ENCODE data around the gene MZT2B.
"Not testable (repeated sequence)": the region's sequence is repeated elsewhere in the genome, so short reads cannot be mapped to it uniquely, and the experiment has no call there.

The MZT2B gene

DNA sequence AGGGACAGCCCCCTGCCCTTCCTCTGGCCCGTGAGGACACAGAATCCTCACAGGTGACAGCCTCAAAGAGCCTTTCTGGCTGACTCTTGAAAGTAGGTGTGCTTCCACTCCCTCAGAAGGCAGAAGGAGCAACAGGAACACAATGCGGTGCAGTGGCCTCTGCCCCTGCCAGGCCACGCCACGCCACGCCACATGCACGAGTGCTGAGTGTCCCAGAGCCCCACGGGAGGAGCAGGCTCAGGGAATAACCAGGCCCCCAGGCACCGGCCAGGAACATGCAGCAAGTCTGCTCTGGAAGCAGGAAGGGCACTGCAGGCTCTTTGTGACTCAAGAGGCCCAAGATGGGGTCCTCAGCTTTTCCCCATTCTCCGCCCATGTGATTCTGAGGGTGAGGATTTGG is 19.1 kb upstream of the MZT2B start:
- no peak for DNase-seq (ENCODE audit: low read depth)
- TF ChIP-seq, protein P1, sequence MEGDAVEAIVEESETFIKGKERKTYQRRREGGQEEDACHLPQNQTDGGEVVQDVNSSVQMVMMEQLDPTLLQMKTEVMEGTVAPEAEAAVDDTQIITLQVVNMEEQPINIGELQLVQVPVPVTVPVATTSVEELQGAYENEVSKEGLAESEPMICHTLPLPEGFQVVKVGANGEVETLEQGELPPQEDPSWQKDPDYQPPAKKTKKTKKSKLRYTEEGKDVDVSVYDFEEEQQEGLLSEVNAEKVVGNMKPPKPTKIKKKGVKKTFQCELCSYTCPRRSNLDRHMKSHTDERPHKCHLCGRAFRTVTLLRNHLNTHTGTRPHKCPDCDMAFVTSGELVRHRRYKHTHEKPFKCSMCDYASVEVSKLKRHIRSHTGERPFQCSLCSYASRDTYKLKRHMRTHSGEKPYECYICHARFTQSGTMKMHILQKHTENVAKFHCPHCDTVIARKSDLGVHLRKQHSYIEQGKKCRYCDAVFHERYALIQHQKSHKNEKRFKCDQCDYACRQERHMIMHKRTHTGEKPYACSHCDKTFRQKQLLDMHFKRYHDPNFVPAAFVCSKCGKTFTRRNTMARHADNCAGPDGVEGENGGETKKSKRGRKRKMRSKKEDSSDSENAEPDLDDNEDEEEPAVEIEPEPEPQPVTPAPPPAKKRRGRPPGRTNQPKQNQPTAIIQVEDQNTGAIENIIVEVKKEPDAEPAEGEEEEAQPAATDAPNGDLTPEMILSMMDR (IDR thresholded peaks at IDR 0.05; ENCODE audit: low read length, missing control alignments): no peak

DNA sequence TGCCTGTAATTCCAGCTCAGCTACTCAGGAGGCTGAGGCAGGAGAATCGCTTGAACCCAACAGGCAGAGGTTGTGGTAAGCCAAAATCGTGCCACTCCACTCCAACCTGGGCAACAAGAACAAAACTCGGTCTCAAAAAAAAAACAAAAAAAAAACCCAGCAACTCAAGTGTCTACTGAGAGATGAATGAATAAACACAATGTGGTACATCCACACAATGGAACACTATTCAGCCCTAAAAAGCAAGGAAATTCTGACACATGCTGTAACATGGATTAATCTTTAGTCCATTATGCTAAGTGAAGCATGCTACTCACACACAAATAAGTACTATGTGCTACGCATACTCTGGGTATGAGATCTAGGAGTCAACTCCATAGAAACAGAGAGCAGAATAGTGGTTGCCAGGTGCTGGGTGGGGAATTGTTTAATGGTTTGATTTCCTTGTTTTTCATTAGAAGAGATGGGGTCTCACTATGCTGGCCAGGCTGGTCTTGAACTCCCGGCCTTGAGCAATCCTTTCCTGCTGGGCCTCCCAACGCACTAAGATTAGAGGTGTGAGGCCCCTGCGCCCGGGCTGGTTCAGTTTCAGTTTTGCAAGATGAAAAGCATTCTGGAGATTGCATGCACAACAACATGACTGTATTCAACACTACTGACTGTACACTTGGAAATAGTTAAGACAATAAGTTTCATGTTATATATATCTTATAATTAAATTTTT is 16.6 kb upstream of the MZT2B start:
- no peak for DNase-seq (ENCODE audit: low read depth)

More for the DNA sequence above, 19.1 kb upstream of the MZT2B start:
- H3K4me3 ChIP-seq (replicated peaks; ENCODE audit: low read depth, low read length): no peak overlapping the region

DNA sequence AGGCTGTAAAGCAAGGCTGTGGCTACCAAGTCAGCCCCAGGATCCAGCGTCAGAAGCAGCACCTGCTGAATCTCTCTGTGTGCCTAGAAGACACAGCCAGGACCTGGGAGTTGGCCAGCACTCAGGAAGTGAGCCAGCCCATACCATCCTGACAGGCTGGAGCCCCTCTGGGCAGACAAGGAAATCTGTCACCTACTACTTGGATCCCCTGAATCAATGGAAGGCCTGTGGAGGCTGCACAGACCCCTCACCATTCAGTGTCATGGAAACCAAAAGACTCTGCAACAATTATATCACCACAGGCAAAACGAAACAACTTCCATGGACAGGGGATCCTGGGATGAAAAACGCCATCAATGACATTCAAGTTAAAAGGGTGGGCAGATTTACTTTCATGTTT is 15.5 kb upstream of the MZT2B start:
- not testable (repeated sequence) for H3K4me3 ChIP-seq (replicated peaks; ENCODE audit: low read depth, low read length); DNase-seq (ENCODE audit: low read depth)

More for the DNA sequence above, 16.6 kb upstream of the MZT2B start:
- no peak overlapping the region for H3K4me3 ChIP-seq (replicated peaks; ENCODE audit: low read depth, low read length)
- TF ChIP-seq, protein P1 (IDR thresholded peaks at IDR 0.05; ENCODE audit: low read length, missing control alignments): no peak

DNA sequence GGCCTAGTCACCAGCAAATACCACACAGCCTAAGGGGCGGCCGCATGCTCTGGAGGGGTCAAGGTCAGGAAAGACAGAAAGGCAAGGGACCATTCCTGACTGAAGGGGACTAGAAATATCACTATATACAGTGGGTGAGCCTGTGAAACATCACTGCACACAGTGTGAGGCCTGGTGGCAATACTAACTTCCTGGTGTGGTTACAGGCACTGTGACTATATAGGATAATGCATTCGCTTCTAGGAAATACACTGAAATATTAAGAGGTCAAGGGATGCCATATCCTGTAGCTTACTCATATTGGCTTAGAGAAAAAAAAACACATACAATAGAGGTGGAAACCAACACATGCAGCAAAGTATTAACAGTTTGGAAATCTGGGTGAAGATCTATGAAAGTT is 12.9 kb upstream of the MZT2B start:
- DNase-seq (ENCODE audit: low read depth); H3K4me3 ChIP-seq (replicated peaks; ENCODE audit: low read depth, low read length): not testable (repeated sequence)

DNA sequence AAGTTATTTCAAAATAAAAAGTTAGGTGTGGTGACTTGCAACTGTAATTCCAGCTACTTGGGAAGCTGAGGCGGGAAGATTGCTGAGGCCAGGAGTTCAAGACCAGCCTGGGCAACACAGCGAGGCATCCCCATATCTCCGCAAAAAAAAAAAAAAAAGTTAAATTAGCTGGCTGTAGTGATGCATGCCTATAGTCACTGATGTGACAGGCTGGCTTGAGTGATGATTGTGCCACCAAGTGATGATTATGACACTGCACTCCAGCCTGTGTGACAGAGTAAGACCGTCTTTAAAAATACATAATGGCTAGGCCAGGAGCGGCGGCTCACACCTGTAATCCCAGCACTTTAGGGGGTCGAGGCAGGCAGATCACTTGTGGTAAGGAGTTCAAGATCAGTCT is 12.2 kb upstream of the MZT2B start:
- no peak overlapping the region for H3K4me3 ChIP-seq (replicated peaks; ENCODE audit: low read depth, low read length)
- DNase-seq (ENCODE audit: low read depth): no peak
- TF ChIP-seq, protein P1 (IDR thresholded peaks at IDR 0.05; ENCODE audit: low read length, missing control alignments): no peak

DNA sequence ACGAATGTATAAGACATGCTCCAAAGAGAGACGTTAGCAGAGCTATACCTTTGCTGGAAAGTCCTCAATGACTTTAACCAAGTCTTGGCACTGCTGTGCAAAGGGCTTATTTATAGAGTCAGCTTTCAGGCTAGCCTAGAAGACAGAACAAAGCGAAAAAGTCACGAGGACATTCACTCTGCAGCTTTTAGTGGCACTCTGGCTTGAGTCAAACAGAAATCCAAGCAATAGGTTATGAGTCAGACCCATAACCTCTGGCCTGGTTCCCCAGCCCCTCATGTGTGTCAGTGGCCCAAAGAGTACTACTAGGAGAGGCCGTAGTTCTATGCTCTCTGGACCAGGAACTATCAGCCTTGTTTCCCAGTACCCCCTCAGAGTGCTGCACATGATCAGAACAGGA is 7.2 kb upstream of the MZT2B start:
- H3K4me3 ChIP-seq (replicated peaks; ENCODE audit: low read depth, low read length); DNase-seq (ENCODE audit: low read depth): not testable (repeated sequence)

DNA sequence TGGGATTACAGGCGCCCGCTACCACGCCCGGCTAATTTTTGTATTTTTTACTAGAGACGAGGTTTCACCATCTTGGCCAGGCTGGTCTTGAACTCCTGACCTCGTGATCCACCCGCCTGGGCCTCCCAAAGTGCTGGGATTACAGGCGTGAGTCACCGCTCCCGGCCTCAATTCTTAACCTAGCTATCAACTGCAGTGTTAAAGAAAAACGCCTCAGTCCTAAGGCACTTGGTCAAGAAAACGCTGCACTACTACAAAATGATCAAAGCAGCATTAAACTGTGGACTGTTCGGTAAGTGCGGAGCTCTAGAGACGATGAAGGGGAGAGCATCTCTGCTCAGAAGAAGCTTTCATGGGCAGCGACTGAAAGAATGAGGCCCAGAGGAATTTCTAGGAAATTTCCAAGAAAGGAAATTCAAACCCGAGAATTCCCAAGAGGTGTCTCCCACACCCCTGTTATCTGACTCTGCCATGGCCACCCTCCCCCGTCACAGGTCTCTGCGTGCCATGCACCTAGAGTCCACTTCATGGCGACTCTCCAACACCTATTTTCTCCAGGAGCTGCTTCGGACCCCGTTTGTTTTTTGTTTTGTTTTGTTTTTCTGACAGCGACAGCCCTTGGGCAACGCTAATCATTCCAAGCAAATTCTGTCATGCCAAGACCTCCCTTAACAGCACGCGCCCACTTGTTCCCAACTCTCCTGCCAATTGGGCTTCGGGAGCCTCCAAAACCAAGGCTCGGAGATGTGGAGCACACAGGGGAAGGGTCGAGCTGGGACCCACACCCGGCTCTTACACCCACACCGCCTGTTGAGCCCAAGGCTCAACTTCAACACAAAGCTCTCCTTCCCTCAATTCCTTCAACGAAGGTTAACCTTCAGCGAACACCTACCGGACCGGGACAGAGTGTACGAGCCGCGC is 1.4 kb upstream of the MZT2B start:
- H3K4me3 ChIP-seq (replicated peaks; ENCODE audit: low read depth, low read length): peak overlapping the region; percentile 92
- peak; percentile 4 for DNase-seq (ENCODE audit: low read depth)

DNA sequence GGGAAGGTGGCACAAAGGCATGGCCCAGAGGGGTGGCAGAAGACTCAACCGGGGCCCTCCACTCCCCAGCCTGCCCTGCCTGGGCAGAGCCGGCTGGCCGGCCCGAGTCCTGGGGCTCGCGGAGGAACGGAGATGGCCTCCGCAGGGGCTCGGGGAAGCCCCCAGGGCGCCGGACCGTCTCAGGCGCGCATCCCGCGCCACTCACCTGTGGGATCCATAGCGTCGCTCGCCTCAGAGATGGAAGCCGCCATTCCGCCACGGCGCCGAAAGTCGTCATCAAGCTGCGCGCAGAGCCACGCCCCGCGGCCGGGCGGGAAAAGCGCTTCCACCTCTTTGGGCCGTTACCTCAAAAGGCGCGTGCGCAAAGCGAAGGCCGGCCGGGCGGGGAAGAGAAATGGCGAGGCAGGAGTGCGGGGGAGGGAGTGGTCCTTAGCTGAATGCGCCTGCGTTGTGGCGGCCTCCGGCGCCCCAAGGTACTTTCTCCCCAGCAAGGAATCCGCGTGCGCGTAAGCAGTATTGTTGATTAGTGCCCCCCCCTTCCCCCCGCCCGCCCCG is 660 bp upstream of the MZT2B start, which contains the start of gene SMPD4:
SMPD4 (minus strand) TSS at position 278 of the 555 bp plus-strand sequence. CDS start 5,010 bp downstream, outside the sequence.
- DNase-seq (ENCODE audit: low read depth): peak; percentile 97
- peak within 1 kb of the TSS; percentile 92 for H3K4me3 ChIP-seq (replicated peaks; ENCODE audit: low read depth, low read length)
- TF ChIP-seq, protein P1 (IDR thresholded peaks at IDR 0.05; ENCODE audit: low read length, missing control alignments): no peak

DNA sequence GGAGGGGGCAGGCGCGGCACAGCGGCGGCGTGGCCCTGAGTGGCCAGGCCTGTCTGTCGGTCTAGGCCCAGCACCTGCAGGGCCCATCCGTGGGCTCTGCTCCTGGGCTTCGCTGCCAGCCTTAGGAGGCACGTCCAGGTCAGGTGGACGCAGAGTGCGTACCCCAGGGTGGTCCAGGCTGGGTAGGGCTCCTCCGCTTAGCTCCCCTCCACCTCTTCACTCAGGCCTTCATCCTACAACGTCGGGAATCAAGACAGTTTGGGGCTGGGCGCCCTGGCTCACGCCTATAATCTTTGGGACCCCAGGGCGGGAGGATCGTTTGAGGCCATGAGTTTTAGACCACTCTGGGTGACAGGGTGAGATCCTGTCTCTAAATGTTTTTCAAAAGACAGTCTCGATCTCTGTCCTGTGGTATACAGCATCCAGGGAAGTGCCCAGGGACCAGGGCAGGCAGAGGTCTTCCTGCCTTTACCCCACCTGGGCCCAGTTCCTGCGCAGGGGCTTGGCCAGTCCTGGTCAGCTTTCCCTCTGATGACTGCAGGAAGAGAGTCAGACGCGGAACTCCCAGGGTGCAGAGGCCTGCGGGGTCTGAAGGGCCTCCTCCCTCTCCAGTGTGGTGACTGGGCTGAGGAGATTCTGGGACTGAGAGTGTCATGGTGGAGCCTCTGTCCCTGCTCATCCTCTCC is 907 bp downstream of the MZT2B start:
- peak overlapping the region; percentile 58 for H3K4me3 ChIP-seq (replicated peaks; ENCODE audit: low read depth, low read length)
- DNase-seq (ENCODE audit: low read depth): not testable (repeated sequence)
